Endothelial cell of umbilical vein (primary cell): Measurements from ENCODE around the gene ZC3H18. TPM values are rescaled to one million over a fixed set of nuclear protein-coding genes. Genes with fewer than 3 reads are reported as not detected.

ENCODE experiments used
- BruUV-seq: library from RNA; stranded (reverse); fragments of 400-500 nt; replicated peaks from 2 replicates; lab custom pipeline; 2021; lab: Mats Ljungman, UMichigan
- CTCF ChIA-PET: fragments of 300-600, 350-600 bp; sonication (Branson Sonifier 250); formaldehyde crosslinking; loops from one replicate; lab custom pipeline; 2021; ENCODE audit warnings: antibody characterized with exemption, inconsistent platforms; lab: Charles Lee
- POLR2A ChIA-PET: fragments of 300-600, 350-600 bp; sonication (Branson Sonifier 250); formaldehyde crosslinking; loops from one replicate; lab custom pipeline; 2021; ENCODE audit warnings: antibody characterized with exemption, inconsistent platforms; lab: Charles Lee
- DNase-seq: peaks from one replicate; pipeline ENCODE4 v3.0.0-alpha.2; 2011; ENCODE audit warnings: low read depth, low spot score
- FAIRE-seq: peaks from 2 replicates; lab custom pipeline; 2011; peaks lifted over from hg19 to GRCh38; lab: Jason Lieb, UNC
- H2AFZ ChIP-seq: 2 replicates; pipeline ENCODE4 v1.6.0; 2012; ENCODE audit warnings: low read depth, low read length, control low read depth, inconsistent platforms
- H3K27ac ChIP-seq: 2 replicates; pipeline ENCODE4 v1.5.1; 2011; ENCODE audit warnings: low read depth, mild to moderate bottlenecking, control low read depth, low read length, moderate library complexity; ENCODE audit not compliant: insufficient read depth
- H3K27me3 ChIP-seq, 2 experiments: 2 replicates each; pipeline versions ENCODE4 v1.6.0 to v1.6.1; 2011; ENCODE audit warnings: low read length in 2 of 2, mixed read lengths in 1 of 2; ENCODE audit not compliant: control insufficient read depth in 2 of 2, insufficient read depth in 2 of 2
- H3K36me3 ChIP-seq, 2 experiments: 2 replicates in 1 of 2; 3 replicates in 1 of 2; pipeline ENCODE4 v1.5.1; 2011; ENCODE audit warnings: low read length in 2 of 2, mild to moderate bottlenecking in 1 of 2, moderate library complexity in 1 of 2; ENCODE audit not compliant: control insufficient read depth in 2 of 2, insufficient read depth in 2 of 2; ENCODE audit errors: extremely low read depth in 1 of 2
- H3K4me1 ChIP-seq: 3 replicates; pipeline ENCODE4 v1.5.1; 2011; ENCODE audit warnings: mild to moderate bottlenecking, low read length; ENCODE audit not compliant: control insufficient read depth, insufficient read depth; ENCODE audit errors: extremely low read depth
- H3K4me2 ChIP-seq: 2 replicates; pipeline ENCODE4 v1.6.1; 2011; ENCODE audit warnings: low read length, control low read depth, mixed read lengths; ENCODE audit not compliant: insufficient read depth
- H3K4me3 ChIP-seq, 3 experiments: fragments of 200-600 bp in 1 of 3; sonication (generic), shearing (Covaris generic) in 1 of 3; replicated peaks in 1 of 3; 2 replicates each; pipeline ENCODE4 v1.5.1; 2011 to 2016; ENCODE audit warnings: control low read depth in 3 of 3, low read length in 3 of 3, mild to moderate bottlenecking in 2 of 3, inconsistent platforms in 1 of 3, low read depth in 1 of 3, moderate library complexity in 1 of 3; ENCODE audit not compliant: insufficient read depth in 1 of 3
- H3K79me2 ChIP-seq: 2 replicates; pipeline ENCODE4 v1.6.0; 2012; ENCODE audit warnings: low read length, inconsistent platforms; ENCODE audit not compliant: control insufficient read depth, insufficient read depth
- H3K9ac ChIP-seq: replicated peaks from 2 replicates; pipeline ENCODE3; 2011; ENCODE audit warnings: low read length, control low read depth; ENCODE audit not compliant: insufficient read depth; ENCODE audit errors: extremely low read depth
- H3K9me1 ChIP-seq: replicated peaks from 3 replicates; pipeline ENCODE4 v1.6.0; 2011; ENCODE audit warnings: mild to moderate bottlenecking, low read length; ENCODE audit not compliant: control insufficient read depth, insufficient read depth; ENCODE audit errors: extremely low read depth
- H3K9me3 ChIP-seq: replicated peaks from 2 replicates; pipeline ENCODE4 v1.5.1; 2012; ENCODE audit warnings: low read length, inconsistent platforms; ENCODE audit not compliant: control insufficient read depth, insufficient read depth
- H4K20me1 ChIP-seq: replicated peaks from 2 replicates; pipeline ENCODE3; 2011; ENCODE audit warnings: mild to moderate bottlenecking, low read length; ENCODE audit not compliant: control insufficient read depth, insufficient read depth; ENCODE audit errors: extremely low read depth
- CTCF ChIP-seq, 2 donors: IDR thresholded peaks; 1 replicate in 1 of 2; 2 replicates in 1 of 2; pipeline ENCODE4 v1.5.1; 2011; ENCODE audit warnings: low read length in 2 of 2, mild to moderate bottlenecking in 2 of 2, moderate library complexity in 2 of 2, control low read depth in 1 of 2, inconsistent platforms in 1 of 2, low read depth in 1 of 2; ENCODE audit not compliant: insufficient read depth in 1 of 2; ENCODE audit errors: extremely low read depth in 1 of 2
- EZH2 ChIP-seq: IDR thresholded peaks from 2 replicates; pipeline ENCODE4 v1.6.1; 2012; ENCODE audit warnings: borderline replicate concordance, low read depth, mild to moderate bottlenecking, moderate library complexity, low read length, inconsistent platforms; ENCODE audit not compliant: severe bottlenecking
- FOS ChIP-seq: IDR thresholded peaks from 2 replicates; pipeline ENCODE4 v1.6.1; 2011; ENCODE audit warnings: mild to moderate bottlenecking, low read length, moderate library complexity, borderline replicate concordance; ENCODE audit not compliant: insufficient read depth
- GATA2 ChIP-seq: IDR thresholded peaks from 2 replicates; pipeline ENCODE4 v1.7.0; 2011; ENCODE audit warnings: low read depth, mild to moderate bottlenecking, moderate library complexity, mixed read lengths, low read length; ENCODE audit not compliant: insufficient read length, insufficient read depth
- JUN ChIP-seq: IDR thresholded peaks from 2 replicates; pipeline ENCODE4 v1.6.1; 2011; ENCODE audit warnings: borderline replicate concordance, low read depth; ENCODE audit not compliant: insufficient read length, insufficient read depth
- MYC ChIP-seq: IDR thresholded peaks from one replicate; pipeline ENCODE4 v1.6.1; 2011; ENCODE audit warnings: mild to moderate bottlenecking, low read depth, low read length
- POLR2A ChIP-seq: IDR thresholded peaks from 2 replicates; pipeline ENCODE4 v1.6.1; 2012; ENCODE audit warnings: low read depth, mild to moderate bottlenecking, control low read depth, low read length
- dilution Hi-C: fragments of 300-500 bp; cut with MboI; formaldehyde crosslinking; loops from one replicate; pipeline ENCODE4 v1.15.0; 2019; ENCODE audit warnings: low sequenced_read_pairs; ENCODE audit not compliant: extremely low pct_ligation_motif_present
- intact Hi-C: fragments of 100-400 bp; cut with micrococcal nuclease; formaldehyde crosslinking; loops from one replicate; pipeline ENCODE4 v1.10.0; 2022
- polyA plus RNA-seq, 4 experiments: library from polyadenylated mRNA; depleted of rRNA in 3 of 4; stranded (reverse) in 3 of 4; unstranded in 1 of 4; fragments of >200 nt; gene quantifications; 2 replicates each; pipeline versions ENCODE4 v1.2.1 to v1.2.3, GENCODE V29; 2011 to 2012; ENCODE audit warnings: missing spikeins in 1 of 4
- total RNA-seq: library from RNA; stranded (reverse); gene quantifications from 2 replicates; pipeline ENCODE4 v1.2.3, GENCODE V29; 2021
- TF ChIP-seq, protein P1 (sequence below): IDR thresholded peaks from 2 replicates; pipeline ENCODE4 v1.6.1; 2011; ENCODE audit not compliant: insufficient read depth, insufficient read length

Gene ZC3H18
- total and polyA plus RNA-seq, 2 donors (not counting 3 experiments of a cell fraction or from before 2014, with no cell fraction given): 12.1 to 52.8 TPM

- no peak overlapping the region for H3K4me3 ChIP-seq
- H3K27me3 ChIP-seq: peaks cover 9 to 19% of the 10 kb centered on the region in 2 experiments
- H2AFZ ChIP-seq: no peak overlapping the region
- POLR2A ChIA-PET: no interaction called here
- H4K20me1 ChIP-seq: no peaks in the 10 kb centered on the region
- FAIRE-seq: no peak
- H3K9me1 ChIP-seq: no peaks in the 10 kb centered on the region
- no peak overlapping the region for H3K9ac ChIP-seq
- H3K9me3 ChIP-seq: no peaks in the 10 kb centered on the region
- no TSS peak for BruUV-seq
- no peaks in the 10 kb centered on the region for H3K79me2 ChIP-seq
- TF ChIP-seq FOS (no peak), EZH2 (no peak), POLR2A (no peak)
- TF ChIP-seq, protein P1, sequence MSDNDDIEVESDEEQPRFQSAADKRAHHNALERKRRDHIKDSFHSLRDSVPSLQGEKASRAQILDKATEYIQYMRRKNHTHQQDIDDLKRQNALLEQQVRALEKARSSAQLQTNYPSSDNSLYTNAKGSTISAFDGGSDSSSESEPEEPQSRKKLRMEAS: no peak
- no peaks in the 10 kb centered on the region for H3K4me1 ChIP-seq
- no peak overlapping the region for H3K27ac ChIP-seq
- dilution Hi-C loops: no loop called here
- intact Hi-C loops: no loop called here
- H3K36me3 ChIP-seq: no peaks in the 10 kb centered on the region
- CTCF ChIA-PET: no interaction called here
- no peak for DNase-seq
- no peak overlapping the region for H3K4me2 ChIP-seq
Measured at GRCh38 chr16:88642881-88643643, 72.9 kb downstream of the ZC3H18 start.

- no peaks in the 10 kb centered on the region for H3K4me1 ChIP-seq
- FAIRE-seq (no peak), DNase-seq (no peak)
- CTCF ChIA-PET: no interaction called here
- no peak for TF ChIP-seq GATA2
- no peak for TF ChIP-seq CTCF (IDR thresholded peaks at IDR 0.05; ENCODE audit: extremely low read depth in 1 of 2, insufficient read depth in 1 of 2, low read depth in 1 of 2, low read length in 2 of 2)
- TF ChIP-seq FOS: no peak
- TF ChIP-seq JUN: no peak
- no peak for TF ChIP-seq MYC
- TF ChIP-seq, protein P1: no peak
- TF ChIP-seq EZH2: no peak
- H3K36me3 ChIP-seq: no peaks in the 10 kb centered on the region
- POLR2A ChIA-PET: no interaction called here
- peaks cover 9 to 15% of the 10 kb centered on the region in 2 experiments for H3K27me3 ChIP-seq
- H2AFZ ChIP-seq: no peak overlapping the region
- H3K4me3 ChIP-seq: no peak overlapping the region
- dilution Hi-C loops: no loop called here
- no peak overlapping the region for H3K9ac ChIP-seq
- no peaks in the 10 kb centered on the region for H3K9me1 ChIP-seq
- H4K20me1 ChIP-seq: no peaks in the 10 kb centered on the region
- no peak overlapping the region for H3K27ac ChIP-seq
- intact Hi-C loops: no loop called here
- H3K9me3 ChIP-seq: no peaks in the 10 kb centered on the region
- H3K79me2 ChIP-seq: no peaks in the 10 kb centered on the region
- BruUV-seq: no TSS peak
- no peak overlapping the region for H3K4me2 ChIP-seq
Measured at GRCh38 chr16:88643644-88643932, 73.4 kb downstream of the ZC3H18 start.
